Effector CD8-positive, alpha-beta T cell (primary cell): ENCODE data around the gene MSLN.

Source experiments
- DNase-seq: peaks from one replicate; lab custom pipeline; 2025; lab: John Stamatoyannopoulos, UW

Gene MSLN

GRCh38 chr16:804193-805048, 43.9 kb downstream of the MSLN start:
- DNase-seq, result no peak

GRCh38 chr16:805474-805873, 44.9 kb downstream of the MSLN start:
- DNase-seq, result no peak

GRCh38 chr16:807347-808084, 47.0 kb downstream of the MSLN start:
- DNase-seq, result peak; percentile 75

- DNase-seq, result no peak
These were observed 47.5 kb downstream of the MSLN start for GRCh38 chr16:808085-808386.

- DNase-seq, result peak; percentile 17
These were observed 52.8 kb downstream of the MSLN start for GRCh38 chr16:813204-813915.

GRCh38 chr16:813916-814412, 53.4 kb downstream of the MSLN start:
- DNase-seq, result no peak

- no peak for DNase-seq
These were observed 54.4 kb downstream of the MSLN start for GRCh38 chr16:814974-815373.

- no peak for DNase-seq
These were observed 55.3 kb downstream of the MSLN start for GRCh38 chr16:815861-816260.

GRCh38 chr16:817001-817906, 56.7 kb downstream of the MSLN start:
- no peak for DNase-seq

GRCh38 chr16:818132-818531, 57.6 kb downstream of the MSLN start:
- DNase-seq, result no peak
